ENCODE results near the gene AP3D1. TPM values are rescaled to one million over a fixed set of nuclear protein-coding genes. Genes with fewer than 3 reads are reported as not detected.

Gene AP3D1
- total and polyA plus RNA-seq, 4 donors, result 21.7 to 79.8 (median 59.6) TPM

GRCh38 chr19:2180881-2181632 lies 29.7 kb upstream of the AP3D1 start:
- no peak for DNase-seq (ENCODE audit: low spot score)
- Histone ChIP-seq H3K27me3 (ENCODE audit: control insufficient read depth in 4 of 4, insufficient read depth in 4 of 4, low read length in 3 of 4) (no peaks in the 10 kb centered on the region), H3K9me3 (ENCODE audit: control insufficient read depth in 4 of 4, low read length in 3 of 4) (no peaks in the 10 kb centered on the region), H3K36me3 (ENCODE audit: control insufficient read depth in 4 of 4, insufficient read depth in 3 of 4, low read depth in 1 of 4, low read length in 3 of 4) (peaks cover 0 to 15% (median 1%) of the 10 kb centered on the region in 4 donors), H3K4me1 (ENCODE audit: control insufficient read depth in 4 of 4, insufficient read depth in 4 of 4, low read length in 3 of 4) (no peaks in the 10 kb centered on the region), H3K9ac (ENCODE audit: low read depth in 1 of 2, low read length in 2 of 2) (no peak overlapping the region), H3K27ac (ENCODE audit: low read depth in 1 of 2, low read length in 2 of 2) (no peak overlapping the region), H3K4me3 (ENCODE audit: low read depth in 1 of 3, low read length in 3 of 3) (no peak overlapping the region)
- TF ChIP-seq RAD21 (IDR thresholded peaks at IDR 0.05) (no peak), HNF4G (IDR thresholded peaks at IDR 0.05) (no peak), GABPA (IDR thresholded peaks at IDR 0.05 in 1 of 2, conservative IDR thresholded peaks at IDR 0.05 in 1 of 2) (no peak), EGR1 (IDR thresholded peaks at IDR 0.05; ENCODE audit: low read depth in 2 of 2) (no peak), YY1 (IDR thresholded peaks at IDR 0.05) (no peak)
- TF ChIP-seq, protein P1, sequence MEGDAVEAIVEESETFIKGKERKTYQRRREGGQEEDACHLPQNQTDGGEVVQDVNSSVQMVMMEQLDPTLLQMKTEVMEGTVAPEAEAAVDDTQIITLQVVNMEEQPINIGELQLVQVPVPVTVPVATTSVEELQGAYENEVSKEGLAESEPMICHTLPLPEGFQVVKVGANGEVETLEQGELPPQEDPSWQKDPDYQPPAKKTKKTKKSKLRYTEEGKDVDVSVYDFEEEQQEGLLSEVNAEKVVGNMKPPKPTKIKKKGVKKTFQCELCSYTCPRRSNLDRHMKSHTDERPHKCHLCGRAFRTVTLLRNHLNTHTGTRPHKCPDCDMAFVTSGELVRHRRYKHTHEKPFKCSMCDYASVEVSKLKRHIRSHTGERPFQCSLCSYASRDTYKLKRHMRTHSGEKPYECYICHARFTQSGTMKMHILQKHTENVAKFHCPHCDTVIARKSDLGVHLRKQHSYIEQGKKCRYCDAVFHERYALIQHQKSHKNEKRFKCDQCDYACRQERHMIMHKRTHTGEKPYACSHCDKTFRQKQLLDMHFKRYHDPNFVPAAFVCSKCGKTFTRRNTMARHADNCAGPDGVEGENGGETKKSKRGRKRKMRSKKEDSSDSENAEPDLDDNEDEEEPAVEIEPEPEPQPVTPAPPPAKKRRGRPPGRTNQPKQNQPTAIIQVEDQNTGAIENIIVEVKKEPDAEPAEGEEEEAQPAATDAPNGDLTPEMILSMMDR (IDR thresholded peaks at IDR 0.05; ENCODE audit: low read depth, low read length, missing input control), result no peak
- TF ChIP-seq, protein P2, sequence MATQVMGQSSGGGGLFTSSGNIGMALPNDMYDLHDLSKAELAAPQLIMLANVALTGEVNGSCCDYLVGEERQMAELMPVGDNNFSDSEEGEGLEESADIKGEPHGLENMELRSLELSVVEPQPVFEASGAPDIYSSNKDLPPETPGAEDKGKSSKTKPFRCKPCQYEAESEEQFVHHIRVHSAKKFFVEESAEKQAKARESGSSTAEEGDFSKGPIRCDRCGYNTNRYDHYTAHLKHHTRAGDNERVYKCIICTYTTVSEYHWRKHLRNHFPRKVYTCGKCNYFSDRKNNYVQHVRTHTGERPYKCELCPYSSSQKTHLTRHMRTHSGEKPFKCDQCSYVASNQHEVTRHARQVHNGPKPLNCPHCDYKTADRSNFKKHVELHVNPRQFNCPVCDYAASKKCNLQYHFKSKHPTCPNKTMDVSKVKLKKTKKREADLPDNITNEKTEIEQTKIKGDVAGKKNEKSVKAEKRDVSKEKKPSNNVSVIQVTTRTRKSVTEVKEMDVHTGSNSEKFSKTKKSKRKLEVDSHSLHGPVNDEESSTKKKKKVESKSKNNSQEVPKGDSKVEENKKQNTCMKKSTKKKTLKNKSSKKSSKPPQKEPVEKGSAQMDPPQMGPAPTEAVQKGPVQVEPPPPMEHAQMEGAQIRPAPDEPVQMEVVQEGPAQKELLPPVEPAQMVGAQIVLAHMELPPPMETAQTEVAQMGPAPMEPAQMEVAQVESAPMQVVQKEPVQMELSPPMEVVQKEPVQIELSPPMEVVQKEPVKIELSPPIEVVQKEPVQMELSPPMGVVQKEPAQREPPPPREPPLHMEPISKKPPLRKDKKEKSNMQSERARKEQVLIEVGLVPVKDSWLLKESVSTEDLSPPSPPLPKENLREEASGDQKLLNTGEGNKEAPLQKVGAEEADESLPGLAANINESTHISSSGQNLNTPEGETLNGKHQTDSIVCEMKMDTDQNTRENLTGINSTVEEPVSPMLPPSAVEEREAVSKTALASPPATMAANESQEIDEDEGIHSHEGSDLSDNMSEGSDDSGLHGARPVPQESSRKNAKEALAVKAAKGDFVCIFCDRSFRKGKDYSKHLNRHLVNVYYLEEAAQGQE (IDR thresholded peaks at IDR 0.05), result no peak
- WGBS, result 95% methylated on average over 22 of the region's 22 CpGs

DNA sequence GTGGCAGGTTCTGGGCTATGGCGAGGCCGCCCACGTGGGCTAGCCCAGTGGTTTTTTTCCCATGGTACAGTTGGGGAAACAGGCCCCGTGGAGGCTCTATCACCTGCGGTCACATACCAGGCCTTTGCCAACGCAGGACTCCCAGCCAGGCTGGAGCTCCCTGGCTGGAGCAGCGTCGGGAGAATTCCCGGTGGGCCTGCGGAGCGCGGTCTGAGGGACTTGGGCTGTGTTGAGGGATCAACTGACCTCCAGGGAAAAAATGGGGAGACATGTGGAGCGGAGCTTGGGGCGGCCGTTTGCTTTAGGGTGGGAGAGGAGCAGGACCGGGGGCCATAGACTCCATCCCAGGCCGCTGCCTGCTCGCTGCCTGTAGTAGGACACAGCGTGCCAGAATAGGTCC lies 28.7 kb upstream of the AP3D1 start:
- DNase-seq (ENCODE audit: low spot score), result no peak
- no peaks in the 10 kb centered on the region for H3K9me3 ChIP-seq (ENCODE audit: control insufficient read depth in 4 of 4, low read length in 3 of 4)
- TF ChIP-seq NR2F2 (IDR thresholded peaks at IDR 0.05), result no peak
- TF ChIP-seq FOXA1 (IDR thresholded peaks at IDR 0.05), result no peak
- TF ChIP-seq, protein P2 (IDR thresholded peaks at IDR 0.05), result no peak
- TF ChIP-seq, protein P1 (IDR thresholded peaks at IDR 0.05; ENCODE audit: low read depth, low read length, missing input control), result no peak
- TF ChIP-seq FOXA2 (IDR thresholded peaks at IDR 0.05), result no peak
- TF ChIP-seq HNF4A (conservative IDR thresholded peaks at IDR 0.05), result no peak
- WGBS, result 95% methylated on average over 19 of the region's 19 CpGs
- no peak overlapping the region for H3K27ac ChIP-seq (ENCODE audit: low read depth in 1 of 2, low read length in 2 of 2)
- no peak overlapping the region for H3K9ac ChIP-seq (ENCODE audit: low read depth in 1 of 2, low read length in 2 of 2)
- H3K36me3 ChIP-seq (ENCODE audit: control insufficient read depth in 4 of 4, insufficient read depth in 3 of 4, low read depth in 1 of 4, low read length in 3 of 4), result peaks cover 0 to 11% (median 3%) of the 10 kb centered on the region in 4 donors
- no peak overlapping the region for H3K4me3 ChIP-seq (ENCODE audit: low read depth in 1 of 3, low read length in 3 of 3)
- peaks cover 0 to 4% (median 0%) of the 10 kb centered on the region in 4 donors for H3K4me1 ChIP-seq (ENCODE audit: control insufficient read depth in 4 of 4, insufficient read depth in 4 of 4, low read length in 3 of 4)
- H3K27me3 ChIP-seq (ENCODE audit: control insufficient read depth in 4 of 4, insufficient read depth in 4 of 4, low read length in 3 of 4), result no peaks in the 10 kb centered on the region
